Breast epithelium (tissue), 4 donors: ENCODE results near the gene CMKLR1. TPM values are rescaled to one million over a fixed set of nuclear protein-coding genes. Genes with fewer than 3 reads are reported as not detected.

Source experiments
- DNase-seq, 2 donors: peaks; one replicate each; pipeline ENCODE4 v3.0.0-alpha.2; 2019; ENCODE audit warnings: low spot score in 2 of 2
- H3K27ac ChIP-seq, 2 donors: fragments of 200-600 bp; sonication (generic) in 1 of 2; one replicate each; pipeline ENCODE4 v1.5.1; 2016 to 2019; ENCODE audit warnings: mild to moderate bottlenecking in 1 of 2
- H3K27me3 ChIP-seq, 2 donors: fragments of 200-600 bp; sonication (generic) in 1 of 2; one replicate each; pipeline versions ENCODE4 v1.5.1 to v1.6.0; 2017 to 2019; ENCODE audit warnings: control low read depth in 1 of 2, mild to moderate bottlenecking in 1 of 2
- H3K36me3 ChIP-seq: fragments of 200-600 bp; one replicate; pipeline ENCODE4 v1.5.1; 2019
- H3K4me1 ChIP-seq, 2 donors: fragments of 200-600 bp; sonication (generic); one replicate each; pipeline ENCODE4 v1.5.1; 2016 to 2019; ENCODE audit warnings: control low read depth in 1 of 2
- H3K4me3 ChIP-seq, 3 donors: fragments of 200-600 bp; sonication (generic); 1 replicate in 2 of 3; 2 replicates in 1 of 3; pipeline ENCODE4 v1.5.1; 2016 to 2019; ENCODE audit warnings: mild to moderate bottlenecking in 3 of 3, moderate library complexity in 2 of 3
- H3K9me3 ChIP-seq, 2 donors: fragments of 200-600 bp; sonication (generic) in 1 of 2; one replicate each; pipeline ENCODE4 v1.5.1; 2016 to 2019; ENCODE audit warnings: control low read depth in 1 of 2
- POLR2A ChIP-seq: fragments of 450-650 bp; IDR thresholded peaks from one replicate; pipeline ENCODE4 v1.6.1; 2016; ENCODE audit warnings: antibody characterized with exemption, mild to moderate bottlenecking, moderate library complexity
- POLR2AphosphoS5 ChIP-seq, 3 donors: sonication (generic); formaldehyde crosslinking; IDR thresholded peaks; one replicate each; pipeline ENCODE4 v1.6.1; 2017; ENCODE audit warnings: antibody characterized with exemption in 3 of 3
- intact Hi-C: fragments of 100-400 bp; cut with DNase I; formaldehyde crosslinking; loops from one replicate; pipeline ENCODE4 v1.15.1; 2023; ENCODE audit warnings: low total_unique reads
- total RNA-seq, 3 donors: library from RNA; depleted of rRNA; stranded (reverse); fragments of >200 nt; gene quantifications; one replicate each; pipeline ENCODE4 v1.1.0, GENCODE V29; 2016
- TF ChIP-seq, protein P1 (sequence below), 3 donors: fragments of 450-650 bp; IDR thresholded peaks; one replicate each; pipeline ENCODE4 v1.5.1; 2016 to 2017; ENCODE audit warnings: antibody characterized with exemption in 3 of 3, mild to moderate bottlenecking in 3 of 3, moderate library complexity in 3 of 3

CMKLR1 gene
- total RNA-seq, 3 donors from 2014 or later, result 4.9 to 30.2 (median 9.1) TPM

DNA sequence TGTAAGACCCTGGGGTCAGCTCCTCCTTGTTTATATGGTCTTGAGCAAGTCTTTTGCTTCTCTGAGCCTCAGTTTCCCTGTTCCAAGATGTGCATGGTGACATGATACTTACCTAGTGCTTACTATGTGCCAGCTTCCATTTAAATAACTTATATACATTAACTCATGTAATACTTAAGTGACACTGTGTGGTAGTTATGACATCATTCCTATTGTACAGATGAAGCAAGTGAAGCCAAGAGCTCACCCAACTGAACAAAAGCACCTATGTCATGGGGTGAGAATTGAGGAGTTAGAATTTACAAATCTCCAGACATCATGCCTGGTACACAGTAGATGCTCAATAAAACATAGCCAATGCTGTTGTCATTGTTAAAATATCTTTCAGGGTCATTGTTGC lies 41.3 kb upstream of the CMKLR1 start:
- TF ChIP-seq, protein P1, sequence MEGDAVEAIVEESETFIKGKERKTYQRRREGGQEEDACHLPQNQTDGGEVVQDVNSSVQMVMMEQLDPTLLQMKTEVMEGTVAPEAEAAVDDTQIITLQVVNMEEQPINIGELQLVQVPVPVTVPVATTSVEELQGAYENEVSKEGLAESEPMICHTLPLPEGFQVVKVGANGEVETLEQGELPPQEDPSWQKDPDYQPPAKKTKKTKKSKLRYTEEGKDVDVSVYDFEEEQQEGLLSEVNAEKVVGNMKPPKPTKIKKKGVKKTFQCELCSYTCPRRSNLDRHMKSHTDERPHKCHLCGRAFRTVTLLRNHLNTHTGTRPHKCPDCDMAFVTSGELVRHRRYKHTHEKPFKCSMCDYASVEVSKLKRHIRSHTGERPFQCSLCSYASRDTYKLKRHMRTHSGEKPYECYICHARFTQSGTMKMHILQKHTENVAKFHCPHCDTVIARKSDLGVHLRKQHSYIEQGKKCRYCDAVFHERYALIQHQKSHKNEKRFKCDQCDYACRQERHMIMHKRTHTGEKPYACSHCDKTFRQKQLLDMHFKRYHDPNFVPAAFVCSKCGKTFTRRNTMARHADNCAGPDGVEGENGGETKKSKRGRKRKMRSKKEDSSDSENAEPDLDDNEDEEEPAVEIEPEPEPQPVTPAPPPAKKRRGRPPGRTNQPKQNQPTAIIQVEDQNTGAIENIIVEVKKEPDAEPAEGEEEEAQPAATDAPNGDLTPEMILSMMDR (IDR thresholded peaks at IDR 0.05), result no peak
- no peak for TF ChIP-seq POLR2AphosphoS5 (IDR thresholded peaks at IDR 0.05)
- no peak for TF ChIP-seq POLR2A
- H3K27me3 ChIP-seq, result no peaks in the 10 kb centered on the region
- no peaks in the 10 kb centered on the region for H3K36me3 ChIP-seq
- intact Hi-C loops, result no loop called here
- H3K4me3 ChIP-seq, result no peak overlapping the region
- H3K4me1 ChIP-seq, result no peaks in the 10 kb centered on the region
- peaks cover 0 to 30% of the 10 kb centered on the region in 2 donors for H3K9me3 ChIP-seq
- no peak for DNase-seq
- H3K27ac ChIP-seq, result no peak overlapping the region

DNA sequence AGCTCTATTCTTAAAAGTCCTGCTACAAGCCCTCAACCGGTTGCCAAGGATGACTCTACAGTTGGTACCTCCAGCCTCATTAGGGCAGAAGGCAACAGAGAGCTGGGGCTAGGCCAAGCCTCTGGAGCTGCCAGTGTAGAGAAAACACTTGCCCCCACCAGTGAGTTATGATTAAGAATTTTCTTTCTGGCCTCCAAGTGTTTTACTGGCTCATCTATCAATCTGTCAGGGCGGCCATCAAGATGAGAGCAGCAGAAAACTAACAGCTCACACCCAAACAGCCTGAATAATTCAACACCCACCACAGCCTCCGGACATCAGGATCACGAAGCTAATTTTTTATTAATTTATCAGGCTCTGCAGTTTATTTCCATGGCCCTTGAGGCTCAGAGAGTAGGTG lies 40.7 kb upstream of the CMKLR1 start:
- no peak overlapping the region for H3K27ac ChIP-seq
- no peaks in the 10 kb centered on the region for H3K4me1 ChIP-seq
- TF ChIP-seq POLR2A (no peak), POLR2AphosphoS5 (IDR thresholded peaks at IDR 0.05) (no peak)
- TF ChIP-seq, protein P1 (IDR thresholded peaks at IDR 0.05), result no peak

DNA sequence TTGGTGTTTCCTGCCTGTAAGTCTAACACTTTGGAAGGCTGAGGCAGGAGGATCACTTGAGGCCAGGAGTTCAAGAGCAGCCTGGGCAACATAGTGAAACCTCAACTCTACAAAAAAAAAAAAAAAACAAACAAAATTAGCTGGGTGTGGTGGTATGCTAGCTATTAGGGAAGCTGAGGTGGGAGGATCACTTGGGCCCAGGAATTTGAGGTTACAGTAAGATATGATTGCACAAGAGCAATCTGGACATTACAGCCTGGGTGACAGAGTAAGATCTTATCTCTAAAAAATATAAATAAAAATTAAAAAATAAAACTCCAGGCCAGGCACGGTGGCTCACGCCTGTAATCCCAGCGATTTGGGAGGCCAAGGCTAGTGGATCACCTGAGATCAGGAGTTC lies 39.8 kb upstream of the CMKLR1 start:
- intact Hi-C loops, result no loop called here
- Histone ChIP-seq H3K27ac (no peak overlapping the region), H3K9me3 (peaks cover 1 to 27% of the 10 kb centered on the region in 2 donors)

More for the DNA sequence above, 40.7 kb upstream of the CMKLR1 start:
- no peaks in the 10 kb centered on the region for H3K36me3 ChIP-seq
- no peak for DNase-seq
- H3K27me3 ChIP-seq, result no peaks in the 10 kb centered on the region
- intact Hi-C loops, result no loop called here
- peaks cover 0 to 29% of the 10 kb centered on the region in 2 donors for H3K9me3 ChIP-seq
- H3K4me3 ChIP-seq, result no peak overlapping the region

DNA sequence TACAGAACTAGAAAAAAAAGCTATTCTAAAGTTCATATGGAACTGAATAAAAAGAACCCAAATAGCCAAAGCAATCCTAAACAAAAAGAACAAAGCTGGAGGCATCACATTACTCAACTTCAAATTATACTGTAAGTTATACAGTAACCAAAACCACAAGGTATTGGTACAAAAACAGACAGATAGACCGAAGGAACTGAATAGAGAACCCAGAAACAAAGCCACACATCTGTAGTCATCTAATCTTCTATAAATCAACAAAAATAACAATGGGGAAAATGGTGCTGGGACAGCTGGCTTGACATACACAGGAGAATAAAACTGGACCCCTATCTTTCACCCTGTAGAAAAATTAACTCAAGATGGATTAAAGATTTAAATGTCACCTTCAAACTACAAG lies 38.1 kb upstream of the CMKLR1 start:
- Histone ChIP-seq H3K4me3 (no peak overlapping the region), H3K4me1 (no peaks in the 10 kb centered on the region), H3K27me3 (no peaks in the 10 kb centered on the region), H3K9me3 (peaks cover 11 to 39% of the 10 kb centered on the region in 2 donors), H3K36me3 (no peaks in the 10 kb centered on the region), H3K27ac (no peak overlapping the region)
- no peak for DNase-seq
- intact Hi-C loops, result no loop called here
- TF ChIP-seq POLR2AphosphoS5 (IDR thresholded peaks at IDR 0.05) (no peak), POLR2A (no peak)
- TF ChIP-seq, protein P1 (IDR thresholded peaks at IDR 0.05), result no peak

More for the DNA sequence above, 39.8 kb upstream of the CMKLR1 start:
- DNase-seq, result no peak
- H3K27me3 ChIP-seq, result no peaks in the 10 kb centered on the region
- H3K4me1 ChIP-seq, result no peaks in the 10 kb centered on the region
- no peaks in the 10 kb centered on the region for H3K36me3 ChIP-seq
- H3K4me3 ChIP-seq, result no peak overlapping the region
- TF ChIP-seq, protein P1 (IDR thresholded peaks at IDR 0.05), result no peak
- no peak for TF ChIP-seq POLR2AphosphoS5 (IDR thresholded peaks at IDR 0.05)
- no peak for TF ChIP-seq POLR2A

DNA sequence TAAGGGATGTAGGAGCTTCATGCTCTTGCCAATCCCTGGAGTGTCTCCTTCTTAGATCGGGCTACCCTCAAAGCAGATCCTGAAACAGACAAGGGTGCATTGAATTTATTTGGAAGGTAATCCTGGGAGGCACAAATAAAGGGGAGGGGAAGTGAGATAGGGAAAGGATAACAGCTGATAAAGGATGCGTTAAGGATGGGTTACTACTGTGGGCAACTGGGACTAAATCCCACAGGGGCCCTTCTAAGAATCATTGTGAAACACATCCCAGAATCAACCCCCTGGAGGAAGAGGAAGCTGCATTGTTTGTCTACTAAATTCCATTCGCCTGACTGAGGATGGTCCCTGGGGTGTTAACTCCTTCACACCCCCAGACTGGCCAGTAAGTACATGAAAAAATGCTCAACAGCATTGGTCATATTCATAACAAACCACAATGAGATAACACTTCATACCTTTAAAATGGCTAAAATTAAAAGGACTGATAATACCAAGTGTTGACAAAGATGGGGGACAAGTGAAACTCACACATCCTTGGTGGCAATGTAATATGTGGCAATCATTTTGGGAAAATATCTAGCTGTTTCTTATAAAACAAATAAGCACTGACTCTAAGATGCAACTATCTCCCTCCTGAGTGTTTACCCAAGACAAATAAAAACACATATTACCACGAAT lies 37.0 kb upstream of the CMKLR1 start:
- no peaks in the 10 kb centered on the region for H3K4me1 ChIP-seq
- no peaks in the 10 kb centered on the region for H3K27me3 ChIP-seq
- H3K36me3 ChIP-seq, result no peaks in the 10 kb centered on the region
- H3K9me3 ChIP-seq, result peaks cover 11 to 39% of the 10 kb centered on the region in 2 donors
- TF ChIP-seq, protein P1 (IDR thresholded peaks at IDR 0.05), result no peak
- TF ChIP-seq POLR2AphosphoS5 (IDR thresholded peaks at IDR 0.05) (no peak), POLR2A (no peak)
- H3K27ac ChIP-seq, result no peak overlapping the region
- H3K4me3 ChIP-seq, result no peak overlapping the region
- no peak for DNase-seq
- intact Hi-C loops, result no loop called here
